Astrocyte of the spinal cord (primary cell): ENCODE results near the gene TMEM132D.

ENCODE experiments used
- DNase-seq: peaks from one replicate; pipeline ENCODE4 v3.0.0; 2011; ENCODE audit warnings: low read depth, low spot score
- H3K4me3 ChIP-seq: 2 replicates; pipeline ENCODE4 v1.5.1; 2011; ENCODE audit warnings: low read depth, mild to moderate bottlenecking, low read length, moderate library complexity
- CTCF ChIP-seq: IDR thresholded peaks from 2 replicates; pipeline ENCODE4 v1.5.1; 2012; ENCODE audit warnings: low read depth, mild to moderate bottlenecking, low read length, inconsistent platforms
- in situ Hi-C: cut with HindIII; loops from 2 replicates; pipeline ENCODE4 v1.10.0; 2017; ENCODE audit warnings: low sequenced_read_pairs

Gene TMEM132D

DNA sequence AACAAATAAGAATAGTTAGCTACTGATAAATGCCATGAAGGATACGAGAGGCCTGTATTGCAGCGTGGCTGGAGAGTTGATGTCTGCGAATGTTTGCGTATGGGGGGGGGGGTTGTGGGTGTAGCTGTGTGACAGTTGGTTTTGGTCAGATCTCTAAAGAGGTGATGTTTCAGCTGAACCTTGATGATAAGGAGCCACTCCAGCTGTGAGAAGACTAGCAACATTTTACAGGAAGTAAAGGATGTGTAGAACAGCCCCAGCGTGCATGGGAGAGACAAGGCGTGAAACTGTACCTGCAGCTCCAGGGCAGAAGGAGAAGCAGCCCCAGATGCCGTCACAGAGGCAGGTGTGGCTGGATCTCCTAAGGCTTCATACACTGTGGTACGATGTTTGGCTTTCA lies 416.9 kb downstream of the TMEM132D start:
- in situ Hi-C loops = no loop called here

DNA sequence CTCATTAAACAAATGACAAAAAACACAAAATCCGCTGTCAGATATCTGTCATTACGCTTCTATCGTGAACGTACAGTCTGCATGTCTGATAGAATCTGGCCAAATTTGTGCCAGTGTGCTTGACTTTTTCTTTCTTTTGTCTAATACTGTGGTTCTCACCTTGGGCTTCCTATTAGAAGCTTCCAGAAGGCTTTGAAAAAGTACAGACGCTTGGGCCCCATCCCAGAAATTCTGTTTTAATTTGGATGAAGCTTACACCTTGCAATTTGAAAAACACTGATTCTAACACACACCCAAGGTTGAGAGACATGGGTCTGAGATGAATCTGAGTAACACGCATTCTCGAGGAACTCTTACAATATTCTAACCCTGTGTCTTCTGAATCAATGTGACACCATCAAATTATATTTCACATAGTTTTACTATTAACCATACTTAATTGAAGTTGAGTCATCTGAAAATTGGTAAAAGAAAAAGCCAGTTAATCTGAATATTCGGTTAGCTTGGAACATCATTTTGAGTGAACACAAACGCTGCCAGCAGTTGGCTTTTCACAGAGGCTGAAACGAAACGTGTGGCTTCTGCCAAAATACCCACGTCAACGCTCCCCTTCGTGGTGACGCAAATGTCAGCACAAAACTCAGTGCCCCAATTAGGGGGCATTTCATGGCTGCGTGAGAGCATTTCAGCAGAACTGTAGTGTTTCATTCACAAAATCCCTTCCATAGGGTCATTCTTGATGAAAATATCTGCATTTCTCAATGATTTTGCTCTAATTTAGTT lies 420.5 kb downstream of the TMEM132D start:
- in situ Hi-C loops = no loop called here
- DNase-seq = no peak
- no peak overlapping the region for H3K4me3 ChIP-seq
- no peak for TF ChIP-seq CTCF

More for the DNA sequence above, 416.9 kb downstream of the TMEM132D start:
- H3K4me3 ChIP-seq = no peak overlapping the region
- no peak for TF ChIP-seq CTCF
- DNase-seq = no peak

DNA sequence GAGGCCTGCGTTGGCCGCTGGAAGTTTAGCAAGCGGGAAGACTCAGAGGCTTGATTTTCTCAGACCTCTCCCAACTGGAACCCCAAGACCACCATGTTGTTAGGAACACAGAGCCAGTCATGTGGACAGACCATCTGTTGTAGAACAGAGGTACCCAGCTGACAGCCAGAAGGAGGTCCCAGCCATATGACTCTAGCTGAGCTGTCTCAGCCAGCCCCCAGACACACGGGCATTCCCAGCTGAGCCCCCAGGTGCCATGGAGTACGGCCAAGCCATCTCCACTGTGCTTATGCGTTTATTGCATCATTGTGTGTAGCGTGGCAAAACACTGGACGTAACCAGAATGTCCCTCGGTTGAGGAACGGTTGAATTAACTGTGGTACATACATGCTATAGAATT lies 421.9 kb downstream of the TMEM132D start:
- no peak for TF ChIP-seq CTCF
- DNase-seq = no peak
- H3K4me3 ChIP-seq = no peak overlapping the region
- in situ Hi-C loops = no loop called here

GRCh38 chr12:129470196-129470595 lies 433.6 kb downstream of the TMEM132D start:
- DNase-seq = no peak
- in situ Hi-C loops = no loop called here
- H3K4me3 ChIP-seq = no peak overlapping the region
- no peak for TF ChIP-seq CTCF

DNA sequence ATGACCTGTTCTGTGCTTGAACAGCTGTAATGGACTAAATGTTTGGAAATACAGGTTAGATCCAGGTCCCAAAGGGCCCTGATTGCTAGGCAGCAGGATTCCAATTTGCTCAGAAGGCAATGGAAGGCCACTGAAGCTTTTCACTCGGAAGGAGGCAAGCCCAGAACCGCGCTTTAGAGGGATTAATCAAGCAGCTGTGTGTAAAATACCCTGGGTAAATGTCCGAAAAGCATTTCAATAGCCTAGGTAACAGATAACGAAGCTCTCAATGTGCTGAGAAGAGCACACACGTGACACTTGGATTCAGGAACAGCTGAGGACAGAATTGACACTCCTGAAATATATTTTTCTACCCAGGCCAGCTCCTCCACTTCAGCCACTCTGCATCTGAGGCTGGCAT lies 436.1 kb downstream of the TMEM132D start:
- no peak for TF ChIP-seq CTCF
- DNase-seq = no peak
- in situ Hi-C loops = no loop called here

GRCh38 chr12:129467289-129467688 lies 436.5 kb downstream of the TMEM132D start:
- TF ChIP-seq CTCF = no peak
- no peak overlapping the region for H3K4me3 ChIP-seq
- no peak for DNase-seq
- in situ Hi-C loops = no loop called here

More for the DNA sequence above, 436.1 kb downstream of the TMEM132D start:
- no peak overlapping the region for H3K4me3 ChIP-seq
